Measurements from ENCODE around the gene BMAL1. TPM values are rescaled to one million over a fixed set of nuclear protein-coding genes. Genes with fewer than 3 reads are reported as not detected.

The BMAL1 gene
- total RNA-seq, 1 experiment from 2014 or later: 8.3 TPM

DNA sequence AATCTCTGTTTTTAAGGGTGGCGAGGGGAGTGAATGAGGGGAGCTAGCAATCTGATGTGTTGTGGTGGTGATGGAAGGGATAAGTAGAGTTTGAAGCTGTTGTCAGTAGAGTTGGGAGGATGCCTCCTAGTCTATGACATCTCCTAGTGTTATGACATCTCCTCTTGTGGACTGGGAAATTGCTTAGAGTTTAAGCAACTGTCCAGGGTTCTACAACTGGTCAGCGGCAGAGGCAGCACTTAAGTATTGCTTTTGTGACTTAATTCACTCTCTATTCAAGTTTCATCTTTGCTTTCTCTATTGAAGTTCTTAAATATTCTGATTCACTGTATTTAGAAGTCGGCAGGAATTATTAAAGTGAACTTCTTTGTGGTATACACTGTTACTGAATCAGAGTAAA, 13.8 kb downstream of the BMAL1 start:
- H3K36me3 Mint-ChIP-seq: no peaks in the 10 kb centered on the region
- H3K4me3 Mint-ChIP-seq: no peak overlapping the region
- ChIA-PET POLR2A (interaction anchor here (1.1 kb wide), 1 partner anchor 13 kb away, joined by 3 read pairs; no protein-coding TSS in a partner anchor), CTCF (interaction anchor here (1.0 to 3.3 kb wide), 2 partner anchors 44 to 53 kb away, joined by 3 to 12 read pairs; no protein-coding TSS in a partner anchor)
- no peak for ATAC-seq
- no peak overlapping the region for H3K27ac Mint-ChIP-seq
- TF ChIP-seq ZNF416 (CRISPR knock-in tag; IDR thresholded peaks at IDR 0.05): no peak
- no peak for TF ChIP-seq ATF2 (CRISPR knock-in tag; IDR thresholded peaks at IDR 0.05; ENCODE audit: borderline replicate concordance, low read depth)
- no peak for TF ChIP-seq RORB (CRISPR knock-in tag; IDR thresholded peaks at IDR 0.05)
- TF ChIP-seq TCF7 (CRISPR knock-in tag; IDR thresholded peaks at IDR 0.05; ENCODE audit: low read depth): no peak
- no peak for TF ChIP-seq GRHL2 (CRISPR knock-in tag; IDR thresholded peaks at IDR 0.05; ENCODE audit: insufficient replicate concordance, severe bottlenecking)
- no peak for TF ChIP-seq ERG (CRISPR knock-in tag; IDR thresholded peaks at IDR 0.05)
- TF ChIP-seq E2F4 (CRISPR knock-in tag; IDR thresholded peaks at IDR 0.05; ENCODE audit: borderline replicate concordance, low read depth): no peak
- TF ChIP-seq PRDM15 (CRISPR knock-in tag; IDR thresholded peaks at IDR 0.05): no peak
- H3K4me1 Mint-ChIP-seq: peaks cover 5% of the 10 kb centered on the region
- no peaks in the 10 kb centered on the region for H3K27me3 Mint-ChIP-seq (ENCODE audit: low read depth)
- H3K9me3 Mint-ChIP-seq: no peaks in the 10 kb centered on the region
- no peak for DNase-seq (ENCODE audit: low spot score)

- H3K36me3 Mint-ChIP-seq: no peaks in the 10 kb centered on the region
- H3K9me3 Mint-ChIP-seq: no peaks in the 10 kb centered on the region
- no peak for ATAC-seq
- no peaks in the 10 kb centered on the region for H3K27me3 Mint-ChIP-seq (ENCODE audit: low read depth)
- CTCF ChIA-PET: interaction anchor here (1.1 to 3.3 kb wide), 5 partner anchors 8 to 82 kb away, joined by 4 to 12 read pairs (median 5); no protein-coding TSS in a partner anchor
- DNase-seq (ENCODE audit: low spot score): no peak
- TF ChIP-seq NR1H2 (CRISPR knock-in tag; IDR thresholded peaks at IDR 0.05) (no peak), USF1 (CRISPR knock-in tag; IDR thresholded peaks at IDR 0.05) (no peak), ZNF263 (CRISPR knock-in tag; IDR thresholded peaks at IDR 0.05; ENCODE audit: low read depth) (no peak)
- TF ChIP-seq, protein P1, sequence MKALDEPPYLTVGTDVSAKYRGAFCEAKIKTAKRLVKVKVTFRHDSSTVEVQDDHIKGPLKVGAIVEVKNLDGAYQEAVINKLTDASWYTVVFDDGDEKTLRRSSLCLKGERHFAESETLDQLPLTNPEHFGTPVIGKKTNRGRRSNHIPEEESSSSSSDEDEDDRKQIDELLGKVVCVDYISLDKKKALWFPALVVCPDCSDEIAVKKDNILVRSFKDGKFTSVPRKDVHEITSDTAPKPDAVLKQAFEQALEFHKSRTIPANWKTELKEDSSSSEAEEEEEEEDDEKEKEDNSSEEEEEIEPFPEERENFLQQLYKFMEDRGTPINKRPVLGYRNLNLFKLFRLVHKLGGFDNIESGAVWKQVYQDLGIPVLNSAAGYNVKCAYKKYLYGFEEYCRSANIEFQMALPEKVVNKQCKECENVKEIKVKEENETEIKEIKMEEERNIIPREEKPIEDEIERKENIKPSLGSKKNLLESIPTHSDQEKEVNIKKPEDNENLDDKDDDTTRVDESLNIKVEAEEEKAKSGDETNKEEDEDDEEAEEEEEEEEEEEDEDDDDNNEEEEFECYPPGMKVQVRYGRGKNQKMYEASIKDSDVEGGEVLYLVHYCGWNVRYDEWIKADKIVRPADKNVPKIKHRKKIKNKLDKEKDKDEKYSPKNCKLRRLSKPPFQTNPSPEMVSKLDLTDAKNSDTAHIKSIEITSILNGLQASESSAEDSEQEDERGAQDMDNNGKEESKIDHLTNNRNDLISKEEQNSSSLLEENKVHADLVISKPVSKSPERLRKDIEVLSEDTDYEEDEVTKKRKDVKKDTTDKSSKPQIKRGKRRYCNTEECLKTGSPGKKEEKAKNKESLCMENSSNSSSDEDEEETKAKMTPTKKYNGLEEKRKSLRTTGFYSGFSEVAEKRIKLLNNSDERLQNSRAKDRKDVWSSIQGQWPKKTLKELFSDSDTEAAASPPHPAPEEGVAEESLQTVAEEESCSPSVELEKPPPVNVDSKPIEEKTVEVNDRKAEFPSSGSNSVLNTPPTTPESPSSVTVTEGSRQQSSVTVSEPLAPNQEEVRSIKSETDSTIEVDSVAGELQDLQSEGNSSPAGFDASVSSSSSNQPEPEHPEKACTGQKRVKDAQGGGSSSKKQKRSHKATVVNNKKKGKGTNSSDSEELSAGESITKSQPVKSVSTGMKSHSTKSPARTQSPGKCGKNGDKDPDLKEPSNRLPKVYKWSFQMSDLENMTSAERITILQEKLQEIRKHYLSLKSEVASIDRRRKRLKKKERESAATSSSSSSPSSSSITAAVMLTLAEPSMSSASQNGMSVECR (CRISPR knock-in tag; IDR thresholded peaks at IDR 0.05; ENCODE audit: borderline replicate concordance): no peak
- H3K4me3 Mint-ChIP-seq: no peak overlapping the region
- peaks cover 7% of the 10 kb centered on the region for H3K4me1 Mint-ChIP-seq
- POLR2A ChIA-PET: interaction anchor here (0.9 to 1.1 kb wide), 2 partner anchors 13 to 25 kb away, joined by 3 read pairs; no protein-coding TSS in a partner anchor
- no peak overlapping the region for H3K27ac Mint-ChIP-seq
Measured at GRCh38 chr11:13291800-13292199, 14.2 kb downstream of the BMAL1 start.

Measured in WTC11 (cell line).